Smooth muscle cell (in vitro differentiated cells): ENCODE results near the gene BSG. TPM values are rescaled to one million over a fixed set of nuclear protein-coding genes. Genes with fewer than 3 reads are reported as not detected.

ENCODE experiments used
- DNase-seq: peaks from one replicate; lab custom pipeline; 2025; ENCODE audit not compliant: unreplicated experiment; lab: John Stamatoyannopoulos, UW
- H2AFZ ChIP-seq: fragments of 200-600 bp; sonication (generic); 2 replicates; pipeline ENCODE4 v1.6.0; 2016; ENCODE audit warnings: antibody characterized with exemption, low read depth, mild to moderate bottlenecking
- H3F3A ChIP-seq: fragments of 200-600 bp; sonication (generic); 2 replicates; pipeline ENCODE4 v1.6.0; 2017; ENCODE audit warnings: antibody characterized with exemption, low read depth
- H3K27ac ChIP-seq: fragments of 200-600 bp; sonication (generic); 2 replicates; pipeline ENCODE4 v1.5.1; 2016; ENCODE audit warnings: low read depth, mild to moderate bottlenecking
- H3K27me3 ChIP-seq: fragments of 200-600 bp; sonication (generic); 2 replicates; pipeline ENCODE4 v1.6.1; 2016; ENCODE audit warnings: low read depth, mild to moderate bottlenecking
- H3K36me3 ChIP-seq: fragments of 200-600 bp; sonication (generic); 2 replicates; pipeline ENCODE4 v1.5.1; 2016; ENCODE audit warnings: low read depth
- H3K4me1 ChIP-seq: fragments of 200-600 bp; sonication (generic); 2 replicates; pipeline ENCODE4 v1.5.1; 2016; ENCODE audit warnings: low read depth
- H3K4me2 ChIP-seq: fragments of 200-600 bp; sonication (generic); 2 replicates; pipeline ENCODE4 v1.6.0; 2016; ENCODE audit warnings: mild to moderate bottlenecking
- H3K4me3 ChIP-seq: fragments of 200-600 bp; sonication (generic); 2 replicates; pipeline ENCODE4 v1.5.1; 2016; ENCODE audit warnings: mild to moderate bottlenecking
- H3K79me2 ChIP-seq: fragments of 200-600 bp; sonication (generic); 2 replicates; pipeline ENCODE4 v1.6.0; 2016; ENCODE audit warnings: low read depth, mild to moderate bottlenecking
- H3K9ac ChIP-seq: fragments of 200-600 bp; sonication (generic); 2 replicates; pipeline ENCODE4 v1.6.0; 2016; ENCODE audit warnings: low read depth
- H3K9me3 ChIP-seq: fragments of 200-600 bp; sonication (generic); replicated peaks from 2 replicates; pipeline ENCODE4 v1.5.1; 2016; ENCODE audit warnings: low read depth
- H4K20me1 ChIP-seq: fragments of 200-600 bp; sonication (generic); 2 replicates; pipeline ENCODE4 v1.6.0; 2016; ENCODE audit warnings: low read depth
- WGBS: methylation state at CpG from one replicate; pipeline ENCODE4 v1.1.7; 2016; ENCODE audit warnings: low lambda C conversion rate; 5-methylcytosine and 5-hydroxymethylcytosine counted together
- polyA plus RNA-seq: library from polyadenylated mRNA; unstranded; fragments of >200 nt; fragmentation: Nextera tagmentation; extraction: Ambion mirVana; gene quantifications from 2 replicates; pipeline ENCODE4 v1.2.1, GENCODE V29; 2016
- total RNA-seq: library from RNA; depleted of rRNA; stranded (reverse); fragments of >200 nt; gene quantifications from 2 replicates; pipeline ENCODE4 v1.2.3, GENCODE V29; 2014
- TF ChIP-seq, protein P1 (sequence below): fragments of 200-600 bp; sonication (generic); IDR thresholded peaks from 2 replicates; pipeline ENCODE4 v1.5.1; 2017; ENCODE audit warnings: borderline replicate concordance, mild to moderate bottlenecking, antibody characterized with exemption; ENCODE audit not compliant: insufficient read depth, poor library complexity, severe bottlenecking

Gene BSG
- total and polyA plus RNA-seq, 2 experiments from 2014 or later: 431 to 1,057 TPM

DNA sequence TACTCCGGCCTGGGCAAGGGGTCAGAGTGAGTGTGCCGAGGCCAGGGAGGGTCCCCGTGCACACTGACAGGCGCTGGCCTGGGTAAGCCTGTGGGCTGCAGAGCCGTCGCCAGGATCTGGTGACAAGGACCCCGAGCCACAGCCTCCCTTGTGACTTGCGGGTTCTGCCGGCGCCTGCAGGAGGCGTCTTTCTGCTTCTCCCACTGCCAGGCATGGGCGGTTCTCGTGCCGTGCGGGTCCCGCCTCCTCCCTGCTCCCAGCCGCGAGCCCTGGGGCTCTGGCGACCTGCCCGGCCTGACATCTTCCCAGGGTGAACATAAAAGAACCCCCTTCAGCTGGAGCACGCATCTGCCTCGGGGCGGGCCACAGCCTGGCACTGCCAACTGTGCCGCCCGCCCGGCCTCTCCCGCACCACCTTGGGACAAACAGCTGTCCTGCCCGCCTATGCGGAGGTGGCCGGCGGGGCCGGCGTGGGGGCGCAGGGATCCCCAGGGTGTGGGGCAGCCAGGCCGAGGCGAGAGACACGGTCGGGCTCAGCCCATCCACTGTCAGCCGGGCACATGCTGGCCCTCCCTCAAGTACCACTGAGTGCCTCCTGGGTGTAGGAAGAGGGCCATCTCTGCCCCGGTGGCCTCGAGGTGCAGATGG lies 15.8 kb downstream of the BSG start:
- Histone ChIP-seq H3K4me2 (peak overlapping the region; percentile 24), H3K9ac (no peak overlapping the region), H3K4me1 (no peaks in the 10 kb centered on the region), H3K4me3 (no peak overlapping the region), H3K27ac (no peak overlapping the region), H3K36me3 (no peaks in the 10 kb centered on the region), H3K27me3 (peaks cover 31% of the 10 kb centered on the region), H3K9me3 (no peaks in the 10 kb centered on the region), H2AFZ (no peak overlapping the region), H3F3A (no peaks in the 10 kb centered on the region), H4K20me1 (peaks cover 39% of the 10 kb centered on the region), H3K79me2 (no peaks in the 10 kb centered on the region)
- TF ChIP-seq, protein P1, sequence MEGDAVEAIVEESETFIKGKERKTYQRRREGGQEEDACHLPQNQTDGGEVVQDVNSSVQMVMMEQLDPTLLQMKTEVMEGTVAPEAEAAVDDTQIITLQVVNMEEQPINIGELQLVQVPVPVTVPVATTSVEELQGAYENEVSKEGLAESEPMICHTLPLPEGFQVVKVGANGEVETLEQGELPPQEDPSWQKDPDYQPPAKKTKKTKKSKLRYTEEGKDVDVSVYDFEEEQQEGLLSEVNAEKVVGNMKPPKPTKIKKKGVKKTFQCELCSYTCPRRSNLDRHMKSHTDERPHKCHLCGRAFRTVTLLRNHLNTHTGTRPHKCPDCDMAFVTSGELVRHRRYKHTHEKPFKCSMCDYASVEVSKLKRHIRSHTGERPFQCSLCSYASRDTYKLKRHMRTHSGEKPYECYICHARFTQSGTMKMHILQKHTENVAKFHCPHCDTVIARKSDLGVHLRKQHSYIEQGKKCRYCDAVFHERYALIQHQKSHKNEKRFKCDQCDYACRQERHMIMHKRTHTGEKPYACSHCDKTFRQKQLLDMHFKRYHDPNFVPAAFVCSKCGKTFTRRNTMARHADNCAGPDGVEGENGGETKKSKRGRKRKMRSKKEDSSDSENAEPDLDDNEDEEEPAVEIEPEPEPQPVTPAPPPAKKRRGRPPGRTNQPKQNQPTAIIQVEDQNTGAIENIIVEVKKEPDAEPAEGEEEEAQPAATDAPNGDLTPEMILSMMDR: peak; percentile 37
- DNase-seq: peak; percentile 46
- 33% methylated on average over 41 of the region's 41 CpGs for WGBS

- Histone ChIP-seq H3K4me1 (no peaks in the 10 kb centered on the region), H2AFZ (no peak overlapping the region), H3K4me3 (peak overlapping the region; percentile 32), H3K79me2 (no peaks in the 10 kb centered on the region), H4K20me1 (peaks cover 31% of the 10 kb centered on the region), H3K9ac (no peak overlapping the region), H3K9me3 (no peaks in the 10 kb centered on the region), H3K4me2 (peak overlapping the region; percentile 78), H3K27ac (no peak overlapping the region), H3K36me3 (no peaks in the 10 kb centered on the region), H3K27me3 (peaks cover 31% of the 10 kb centered on the region), H3F3A (no peaks in the 10 kb centered on the region)
- WGBS: 36% methylated on average over 46 of the region's 54 CpGs
- TF ChIP-seq, protein P1: no peak
- DNase-seq: no peak
Observed at GRCh38 chr19:588741-589692, 16.6 kb downstream of the BSG start.

DNA sequence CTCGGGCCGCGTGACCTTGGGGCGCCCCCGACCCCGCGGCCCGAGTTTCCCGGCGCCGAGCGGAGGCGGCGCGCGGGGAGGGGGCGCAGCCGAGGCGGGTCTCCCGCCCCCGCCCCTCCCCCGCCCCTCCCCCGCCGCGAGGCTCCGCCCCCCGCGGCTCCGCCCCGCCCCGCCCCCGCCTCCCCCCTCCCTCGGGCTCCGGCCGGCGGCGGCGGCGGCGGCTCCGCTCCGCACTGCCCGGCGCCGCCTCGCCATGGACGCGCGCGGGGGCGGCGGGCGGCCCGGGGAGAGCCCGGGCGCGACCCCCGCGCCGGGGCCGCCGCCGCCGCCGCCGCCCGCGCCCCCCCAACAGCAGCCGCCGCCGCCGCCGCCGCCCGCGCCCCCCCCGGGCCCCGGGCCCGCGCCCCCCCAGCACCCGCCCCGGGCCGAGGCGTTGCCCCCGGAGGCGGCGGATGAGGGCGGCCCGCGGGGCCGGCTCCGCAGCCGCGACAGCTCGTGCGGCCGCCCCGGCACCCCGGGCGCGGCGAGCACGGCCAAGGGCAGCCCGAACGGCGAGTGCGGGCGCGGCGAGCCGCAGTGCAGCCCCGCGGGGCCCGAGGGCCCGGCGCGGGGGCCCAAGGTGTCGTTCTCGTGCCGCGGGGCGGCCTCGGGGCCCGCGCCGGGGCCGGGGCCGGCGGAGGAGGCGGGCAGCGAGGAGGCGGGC lies 17.4 kb downstream of the BSG start, which contains the start of gene HCN2:
HCN2 (plus strand) TSS at position 189 of the 703 bp plus-strand sequence; CDS start at position 254, 65 bp downstream.
- Histone ChIP-seq H4K20me1 (peaks cover 23% of the 10 kb centered on the region), H3K4me3 (peak within 1 kb of the TSS; percentile 32), H3K4me1 (no peaks in the 10 kb centered on the region), H3K9me3 (no peaks in the 10 kb centered on the region), H3F3A (no peaks in the 10 kb centered on the region), H3K36me3 (no peaks in the 10 kb centered on the region), H3K27me3 (peaks cover 31% of the 10 kb centered on the region), H2AFZ (no peak within 1 kb of the TSS), H3K79me2 (no peaks in the 10 kb centered on the region), H3K4me2 (peak within 1 kb of the TSS; percentile 80), H3K9ac (no peak within 1 kb of the TSS), H3K27ac (no peak within 1 kb of the TSS)
- no peak for DNase-seq
- WGBS: 1% methylated on average over 27 of the region's 132 CpGs
- TF ChIP-seq, protein P1: no peak
